B cell (primary cell): ENCODE results near the gene KIF16B. TPM values are rescaled to one million over a fixed set of nuclear protein-coding genes. Genes with fewer than 3 reads are reported as not detected.

Source experiments
- ATAC-seq: fragments of 200-7000 bp; cut with Tn5 transposase; one replicate; pipeline ENCODE4 v1.10.0; 2021; ENCODE audit warnings: low read depth, mild to moderate bottlenecking, moderate number of reproducible peaks, moderate library complexity
- CTCF ChIA-PET: fragments of 350-600 bp; sonication (Branson Sonifier 250); formaldehyde crosslinking; loops from one replicate; lab custom pipeline; 2021; ENCODE audit warnings: antibody characterized with exemption, inconsistent platforms; lab: Charles Lee
- POLR2A ChIA-PET: fragments of 350-600 bp; sonication (Branson Sonifier 250); formaldehyde crosslinking; loops from one replicate; lab custom pipeline; 2021; ENCODE audit warnings: antibody characterized with exemption; lab: Charles Lee
- DNase-seq: peaks from one replicate; pipeline ENCODE4 v3.0.0; 2013
- H2AFZ ChIP-seq: 2 replicates; pipeline ENCODE4 v1.6.1; 2012; ENCODE audit warnings: mild to moderate bottlenecking, low read depth, low read length; ENCODE audit not compliant: insufficient read depth, poor library complexity, severe bottlenecking
- H3K27ac ChIP-seq, 2 donors: 1 replicate in 1 of 2; 2 replicates in 1 of 2; pipeline ENCODE4 v1.5.1; 2012 to 2013; ENCODE audit warnings: low read length in 2 of 2, mild to moderate bottlenecking in 2 of 2, moderate library complexity in 1 of 2
- H3K27me3 ChIP-seq, 4 experiments: fragments of 200-600 bp in 1 of 4; sonication (generic) in 1 of 4; replicated peaks in 1 of 4; 1 replicate in 2 of 4; 2 replicates in 2 of 4; pipeline versions ENCODE4 v1.6.1 to v1.7.0; 2013 to 2016; ENCODE audit warnings: low read length in 3 of 4, mild to moderate bottlenecking in 2 of 4, mixed read lengths in 1 of 4, moderate library complexity in 1 of 4; ENCODE audit not compliant: insufficient read depth in 4 of 4, control insufficient read depth in 3 of 4; ENCODE audit errors: control extremely low read depth in 1 of 4
- H3K36me3 ChIP-seq, 2 experiments: replicated peaks in 1 of 2; 1 replicate in 1 of 2; 2 replicates in 1 of 2; pipeline versions ENCODE4 v1.6.1 to v1.7.1; 2013; ENCODE audit warnings: low read length in 1 of 2; ENCODE audit not compliant: insufficient read depth in 2 of 2, control insufficient read depth in 1 of 2; ENCODE audit errors: control extremely low read depth in 1 of 2, extremely low read depth in 1 of 2
- H3K4me1 ChIP-seq, 2 donors: fragments of 200-600 bp in 1 of 2; sonication (generic) in 1 of 2; 1 replicate in 1 of 2; 2 replicates in 1 of 2; pipeline versions ENCODE4 v1.5.1 to v1.6.1; 2013 to 2017; ENCODE audit warnings: low read length in 2 of 2; ENCODE audit not compliant: control insufficient read depth in 2 of 2, insufficient read depth in 2 of 2
- H3K4me2 ChIP-seq: replicated peaks from 2 replicates; pipeline ENCODE3; 2012; ENCODE audit warnings: mild to moderate bottlenecking, low read depth, low read length; ENCODE audit not compliant: poor library complexity, severe bottlenecking
- H3K4me3 ChIP-seq, 5 experiments: fragments of 200-600 bp in 1 of 5; sonication (generic) in 1 of 5; 1 replicate in 3 of 5; 2 replicates in 2 of 5; pipeline versions ENCODE4 v1.5.1 to v1.7.0; 2011 to 2016; ENCODE audit warnings: low read length in 4 of 5, mild to moderate bottlenecking in 4 of 5, low read depth in 2 of 5, control low read depth in 1 of 5, moderate library complexity in 1 of 5; ENCODE audit not compliant: insufficient read depth in 1 of 5; ENCODE audit errors: control extremely low read depth in 1 of 5, extremely low read depth in 1 of 5
- H3K79me2 ChIP-seq: fragments of 200-600 bp; sonication (generic); one replicate; pipeline ENCODE4 v1.6.0; 2016; ENCODE audit warnings: low read length; ENCODE audit not compliant: control insufficient read depth, insufficient read depth
- H3K9ac ChIP-seq: fragments of 200-600 bp; sonication (generic); 2 replicates; pipeline ENCODE4 v1.6.1; 2017; ENCODE audit warnings: mild to moderate bottlenecking, low read length, moderate library complexity
- H3K9me3 ChIP-seq, 3 donors: one replicate each; pipeline versions ENCODE4 v1.6.1 to v1.7.1; 2013; ENCODE audit warnings: low read length in 2 of 3; ENCODE audit not compliant: control insufficient read depth in 2 of 3, insufficient read depth in 1 of 3; ENCODE audit errors: control extremely low read depth in 1 of 3
- H4K20me1 ChIP-seq: 2 replicates; pipeline ENCODE4 v1.6.0; 2012; ENCODE audit warnings: mild to moderate bottlenecking, low read length; ENCODE audit not compliant: insufficient read depth, control insufficient read depth, poor library complexity, severe bottlenecking
- H3K27ac Mint-ChIP-seq: one replicate; pipeline ENCODE4 v1.8.0; 2021; ENCODE audit warnings: mixed read lengths
- H3K27me3 Mint-ChIP-seq: one replicate; pipeline ENCODE4 v1.8.0; 2021; ENCODE audit warnings: mixed read lengths
- H3K4me1 Mint-ChIP-seq: one replicate; pipeline ENCODE4 v1.8.0; 2021; ENCODE audit warnings: mixed read lengths
- H3K4me3 Mint-ChIP-seq: one replicate; pipeline ENCODE4 v1.8.0; 2021; ENCODE audit warnings: mixed read lengths
- H3K9me3 Mint-ChIP-seq: one replicate; pipeline ENCODE4 v1.8.0; 2022; ENCODE audit warnings: mixed read lengths; ENCODE audit not compliant: insufficient read depth
- CTCF ChIP-seq: fragments of 200-600 bp; IDR thresholded peaks from one replicate; pipeline ENCODE4 v1.8.0; 2022; ENCODE audit warnings: antibody characterized with exemption, mild to moderate bottlenecking
- EZH2 ChIP-seq: IDR thresholded peaks from 2 replicates; pipeline ENCODE4 v1.6.1; 2012; ENCODE audit warnings: borderline replicate concordance, low read depth, mild to moderate bottlenecking, moderate library complexity, low read length; ENCODE audit not compliant: insufficient read depth, poor library complexity, severe bottlenecking
- WGBS: methylation state at CpG from one replicate; pipeline ENCODE4 v1.1.5; 2013; ENCODE audit warnings: missing lambda C conversion rate; ENCODE audit not compliant: insufficient coverage; 5-methylcytosine and 5-hydroxymethylcytosine counted together
- intact Hi-C: fragments of 100-400 bp; cut with micrococcal nuclease; formaldehyde crosslinking; loops from one replicate; pipeline ENCODE4 v1.10.0; 2022
- polyA plus RNA-seq: library from polyadenylated mRNA; depleted of rRNA; stranded (reverse); fragments of >200 nt; gene quantifications from 2 replicates; pipeline ENCODE4 v1.2.3, GENCODE V29; 2012
- total RNA-seq, 2 donors: library from RNA; stranded (reverse); fragments of 120-200 nt in 1 of 2; gene quantifications; 1 replicate in 1 of 2; 2 replicates in 1 of 2; pipeline versions ENCODE4 v1.2.3 to v1.2.4, GENCODE V29; 2013 to 2022

The KIF16B gene
- total and polyA plus RNA-seq, 2 donors (not counting 1 experiment from before 2014, with no cell fraction given), result 4.5 to 13.0 TPM

DNA sequence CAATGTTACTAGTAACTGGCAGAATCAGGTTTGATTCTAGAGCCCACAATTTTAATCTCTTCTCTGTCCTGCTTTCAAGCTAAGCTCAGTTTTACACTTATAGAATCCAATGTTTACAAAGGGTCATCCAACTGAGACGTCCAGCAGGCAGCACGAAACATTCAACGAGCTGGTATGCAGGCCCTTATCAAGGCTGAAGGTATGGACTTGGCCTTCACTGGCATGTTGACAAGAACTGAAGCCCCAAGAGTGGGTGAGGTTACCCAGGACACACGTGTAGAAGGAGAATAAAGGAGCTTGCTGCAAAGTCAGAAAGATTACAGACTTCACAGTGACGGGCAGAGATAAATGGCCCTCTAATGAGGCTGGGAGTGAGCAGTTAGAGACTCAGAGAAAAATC, 187.4 kb downstream of the KIF16B start:
- Histone ChIP-seq H3K9ac (no peak overlapping the region), H3K4me1 (peaks cover 14 to 20% of the 10 kb centered on the region in 2 donors), H3K4me3 (no peak overlapping the region), H3K4me2 (no peak overlapping the region), H3K79me2 (no peaks in the 10 kb centered on the region), H3K36me3 (no peaks in the 10 kb centered on the region), H3K9me3 (no peaks in the 10 kb centered on the region), H3K27ac (no peak overlapping the region), H3K27me3 (no peaks in the 10 kb centered on the region), H4K20me1 (no peaks in the 10 kb centered on the region), H2AFZ (no peak overlapping the region)
- Mint-ChIP-seq H3K27ac (no peak overlapping the region), H3K27me3 (no peaks in the 10 kb centered on the region), H3K9me3 (no peaks in the 10 kb centered on the region), H3K4me3 (no peak overlapping the region), H3K4me1 (peaks cover 16% of the 10 kb centered on the region)
- WGBS, result 92% methylated on average over 5 of the region's 5 CpGs
- intact Hi-C loops, result no loop called here
- ATAC-seq (no peak), DNase-seq (no peak)
- ChIA-PET POLR2A (no interaction called here), CTCF (no interaction called here)
- TF ChIP-seq EZH2 (no peak), CTCF (no peak)

DNA sequence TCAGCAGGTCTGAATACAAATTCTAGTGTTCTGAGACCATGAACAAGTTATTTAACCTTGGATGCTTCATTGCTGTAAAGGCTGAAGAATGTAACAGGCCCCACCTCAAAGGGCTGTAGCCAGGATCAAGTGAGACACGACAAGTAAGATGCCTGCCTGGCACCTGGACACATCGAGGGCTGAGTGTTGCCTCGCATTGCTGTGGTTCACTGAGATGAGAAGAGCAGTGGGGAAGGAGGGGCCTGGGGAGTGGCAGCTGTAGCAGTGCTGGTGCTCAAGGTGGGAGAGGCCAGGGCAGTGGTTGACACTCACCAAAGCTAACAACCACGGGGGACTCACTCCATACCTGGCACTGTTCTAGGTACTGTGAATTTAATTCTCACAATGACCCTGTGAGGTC, 187.8 kb downstream of the KIF16B start:
- H3K27me3 Mint-ChIP-seq, result no peaks in the 10 kb centered on the region
- no peak overlapping the region for H3K27ac Mint-ChIP-seq

More for the DNA sequence above, 187.8 kb downstream of the KIF16B start:
- H3K27me3 ChIP-seq, result no peaks in the 10 kb centered on the region
- ATAC-seq (no peak), DNase-seq (no peak)
- peaks cover 11% of the 10 kb centered on the region for H3K4me1 Mint-ChIP-seq
- no peaks in the 10 kb centered on the region for H3K9me3 Mint-ChIP-seq
- no peaks in the 10 kb centered on the region for H4K20me1 ChIP-seq
- no peaks in the 10 kb centered on the region for H3K79me2 ChIP-seq
- no peak overlapping the region for H3K4me3 ChIP-seq
- H3K9me3 ChIP-seq, result no peaks in the 10 kb centered on the region
- H3K4me1 ChIP-seq, result peaks cover 10 to 15% of the 10 kb centered on the region in 2 donors
- no peak overlapping the region for H3K4me2 ChIP-seq
- intact Hi-C loops, result no loop called here
- WGBS, result 42% methylated on average over 4 of the region's 4 CpGs
- no peak overlapping the region for H2AFZ ChIP-seq
- H3K9ac ChIP-seq, result no peak overlapping the region
- no peak overlapping the region for H3K4me3 Mint-ChIP-seq
- TF ChIP-seq CTCF (no peak), EZH2 (no peak)
- CTCF ChIA-PET, result interaction anchor here (0.6 kb wide), 1 partner anchor 1480 kb away, joined by 3 read pairs; no protein-coding TSS in a partner anchor
- no peak overlapping the region for H3K27ac ChIP-seq
- H3K36me3 ChIP-seq, result no peaks in the 10 kb centered on the region
- POLR2A ChIA-PET, result no interaction called here
